Measurements from ENCODE around the gene CERK. TPM values are rescaled to one million over a fixed set of nuclear protein-coding genes. Genes with fewer than 3 reads are reported as not detected.

CERK gene
- total and polyA plus RNA-seq, 4 experiments from 2014 or later: 91.2 to 164 (median 136) TPM

DNA sequence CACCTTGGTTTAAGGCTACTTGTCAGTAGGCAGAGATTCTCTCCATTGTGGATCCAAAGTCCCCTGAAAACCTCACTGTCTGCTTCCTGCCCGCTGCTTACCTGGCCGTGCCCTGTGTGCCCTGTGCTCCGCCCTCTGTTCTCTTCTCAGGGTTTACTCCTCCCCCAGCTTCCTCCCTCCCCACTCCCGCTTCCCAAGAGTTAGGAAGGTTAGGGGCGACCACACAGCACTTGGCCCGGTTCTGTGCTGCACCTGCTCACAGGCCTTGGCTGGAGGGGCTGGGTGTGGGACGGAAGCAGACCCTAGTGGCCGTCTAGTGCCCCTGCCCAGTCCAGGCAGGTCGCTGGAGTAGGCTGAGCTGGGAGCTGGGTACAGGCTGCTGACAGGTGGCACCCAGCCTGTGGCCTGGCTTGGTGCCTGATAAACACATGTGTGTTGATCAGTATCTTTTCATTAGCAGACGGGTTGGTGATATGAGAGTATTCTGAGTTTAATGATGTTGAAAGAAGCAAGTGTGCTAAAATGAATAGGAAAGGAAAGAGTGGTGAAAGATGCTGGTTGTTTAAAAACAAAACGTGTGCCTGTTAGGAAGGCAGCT, 77.3 kb downstream of the CERK start:
- intact Hi-C loops (cut with micrococcal nuclease): no loop called here
- H3K9me3 ChIP-seq (ENCODE audit: control insufficient read depth in 1 of 2, low read length in 2 of 2): no peaks in the 10 kb centered on the region
- Mint-ChIP-seq H3K4me3 (peak overlapping the region; percentile 38 to 81 (median 64)), H3K4me1 (peaks cover 20 to 31% (median 22%) of the 10 kb centered on the region in 4 donors), H3K27ac (peak overlapping the region; percentile 71 to 91 (median 79)), H3K9me3 (peaks cover 0 to 2% (median 0%) of the 10 kb centered on the region in 8 donors), H3K27me3 (no peaks in the 10 kb centered on the region), H3K36me3 (peaks cover 0 to 7% of the 10 kb centered on the region in 2 donors)
- DNase-seq: peak; percentile 50 to 73 (median 52)
- H3K4me1 ChIP-seq (ENCODE audit: insufficient read depth, low read length): peaks cover 28% of the 10 kb centered on the region
- POLR2A ChIA-PET (ENCODE audit: partially characterized antibody): interaction anchor here (1.0 to 1.3 kb wide), 2 partner anchors 13 to 47 kb away, joined by 3 read pairs; no protein-coding TSS in a partner anchor
- no peaks in the 10 kb centered on the region for H3K27me3 ChIP-seq (ENCODE audit: insufficient read depth, low read length)
- H3K4me3 ChIP-seq (ENCODE audit: low read length in 2 of 2): peak overlapping the region in 1 of 2 donors; percentile 35
- H3K36me3 ChIP-seq (ENCODE audit: insufficient read depth, low read length): no peaks in the 10 kb centered on the region
- CTCF ChIA-PET (ENCODE audit: partially characterized antibody): no interaction called here
- peak overlapping the region; percentile 8 for H3K27ac ChIP-seq (ENCODE audit: low read depth, low read length)

DNA sequence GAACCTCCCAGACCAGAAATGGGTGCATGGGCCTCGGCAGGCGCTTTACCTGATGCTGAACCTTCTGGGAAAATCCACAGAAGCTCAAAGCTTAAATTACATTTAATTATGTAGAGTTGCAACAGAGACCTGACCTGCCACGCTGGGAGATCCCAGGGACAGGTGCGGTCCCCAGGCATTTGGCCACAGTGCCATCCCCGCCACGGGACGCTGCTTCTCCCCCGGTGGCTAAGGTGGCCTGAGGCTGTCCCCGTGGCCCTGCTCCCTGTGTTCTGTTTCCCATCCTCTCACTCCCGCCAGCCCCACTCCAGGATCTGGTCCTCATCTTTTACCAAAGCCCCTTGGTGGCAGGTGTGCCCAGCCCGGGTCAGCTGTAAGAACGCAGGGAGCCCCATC, 78.3 kb downstream of the CERK start:
- no peak overlapping the region for H3K4me3 ChIP-seq (ENCODE audit: low read length in 2 of 2)
- POLR2A ChIA-PET (ENCODE audit: partially characterized antibody): interaction anchor here (1.3 kb wide), 1 partner anchor 46 kb away, joined by 3 read pairs; no protein-coding TSS in a partner anchor
- H3K36me3 ChIP-seq (ENCODE audit: insufficient read depth, low read length): no peaks in the 10 kb centered on the region
- H3K4me1 Mint-ChIP-seq: peaks cover 20 to 31% (median 22%) of the 10 kb centered on the region in 4 donors
- H3K27me3 ChIP-seq (ENCODE audit: insufficient read depth, low read length): no peaks in the 10 kb centered on the region
- no peaks in the 10 kb centered on the region for H3K27me3 Mint-ChIP-seq
- DNase-seq: no peak
- peaks cover 0 to 6% of the 10 kb centered on the region in 2 donors for H3K36me3 Mint-ChIP-seq
- H3K4me1 ChIP-seq (ENCODE audit: insufficient read depth, low read length): peaks cover 28% of the 10 kb centered on the region
- H3K9me3 ChIP-seq (ENCODE audit: control insufficient read depth in 1 of 2, low read length in 2 of 2): no peaks in the 10 kb centered on the region
- H3K4me3 Mint-ChIP-seq: peak overlapping the region in 2 of 8 donors; percentile 47 to 67
- peak overlapping the region; percentile 8 for H3K27ac ChIP-seq (ENCODE audit: low read depth, low read length)
- CTCF ChIA-PET (ENCODE audit: partially characterized antibody): interaction anchor here (1.1 kb wide), 1 partner anchor 96 kb away, joined by 3 read pairs; no protein-coding TSS in a partner anchor
- peaks cover 0 to 2% (median 0%) of the 10 kb centered on the region in 8 donors for H3K9me3 Mint-ChIP-seq
- H3K27ac Mint-ChIP-seq: peak overlapping the region; percentile 71 to 91 (median 79)
- intact Hi-C loops (cut with micrococcal nuclease): no loop called here

DNA sequence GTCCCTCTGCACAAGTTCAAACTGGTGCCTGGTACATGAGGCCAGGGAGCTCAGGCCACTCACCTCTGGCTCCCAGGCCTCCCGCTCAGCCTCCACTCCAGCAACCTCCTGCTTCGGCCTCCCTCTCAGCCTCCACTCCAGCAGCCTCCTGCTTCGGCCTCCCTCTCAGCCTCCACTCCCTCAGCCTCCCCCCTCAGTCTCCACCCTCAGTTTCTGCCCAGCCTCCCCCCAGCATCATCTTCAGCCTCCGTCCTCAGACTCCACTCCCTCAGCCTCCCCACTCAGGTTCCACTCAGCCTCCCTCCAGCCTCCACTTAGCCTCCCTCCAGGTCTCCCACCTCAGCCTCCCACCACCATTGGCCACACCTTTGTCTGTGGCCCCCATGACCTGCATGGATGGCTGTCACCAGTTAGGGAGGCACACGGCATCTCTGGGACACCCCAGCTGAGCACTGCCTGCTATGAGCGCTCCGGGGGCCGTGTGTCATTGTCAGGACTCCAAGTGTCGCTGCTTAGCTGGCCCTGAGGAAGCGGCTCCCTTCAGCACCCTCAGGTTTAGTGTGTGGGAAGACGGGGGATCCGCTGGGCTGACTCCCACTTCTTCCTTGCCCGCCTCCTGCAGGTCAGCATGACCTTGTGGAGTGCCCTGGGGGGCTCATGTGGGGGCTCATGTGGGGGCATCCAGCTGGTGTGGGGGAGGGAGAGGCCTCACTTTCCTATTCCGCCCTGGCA, 78.8 kb downstream of the CERK start:
- H3K4me3 Mint-ChIP-seq: no peak overlapping the region
- Histone ChIP-seq H3K4me1 (ENCODE audit: insufficient read depth, low read length) (peaks cover 28% of the 10 kb centered on the region), H3K9me3 (ENCODE audit: control insufficient read depth in 1 of 2, low read length in 2 of 2) (no peaks in the 10 kb centered on the region), H3K27ac (ENCODE audit: low read depth, low read length) (no peak overlapping the region), H3K36me3 (ENCODE audit: insufficient read depth, low read length) (no peaks in the 10 kb centered on the region), H3K27me3 (ENCODE audit: insufficient read depth, low read length) (no peaks in the 10 kb centered on the region), H3K4me3 (ENCODE audit: low read length in 2 of 2) (no peak overlapping the region)
- DNase-seq: no peak
- H3K27me3 Mint-ChIP-seq: no peaks in the 10 kb centered on the region
- peaks cover 0 to 6% of the 10 kb centered on the region in 2 donors for H3K36me3 Mint-ChIP-seq
- peaks cover 0 to 2% (median 0%) of the 10 kb centered on the region in 8 donors for H3K9me3 Mint-ChIP-seq
- intact Hi-C loops (cut with micrococcal nuclease): no loop called here
- peaks cover 20 to 31% (median 22%) of the 10 kb centered on the region in 4 donors for H3K4me1 Mint-ChIP-seq
- ChIA-PET POLR2A (ENCODE audit: partially characterized antibody) (interaction anchor here (1.3 kb wide), 1 partner anchor 45 kb away, joined by 3 read pairs; no protein-coding TSS in a partner anchor), CTCF (ENCODE audit: partially characterized antibody) (interaction anchor here (1.1 kb wide), 1 partner anchor 96 kb away, joined by 3 read pairs; no protein-coding TSS in a partner anchor)
- H3K27ac Mint-ChIP-seq: peak overlapping the region in 1 of 7 donors; percentile 63

DNA sequence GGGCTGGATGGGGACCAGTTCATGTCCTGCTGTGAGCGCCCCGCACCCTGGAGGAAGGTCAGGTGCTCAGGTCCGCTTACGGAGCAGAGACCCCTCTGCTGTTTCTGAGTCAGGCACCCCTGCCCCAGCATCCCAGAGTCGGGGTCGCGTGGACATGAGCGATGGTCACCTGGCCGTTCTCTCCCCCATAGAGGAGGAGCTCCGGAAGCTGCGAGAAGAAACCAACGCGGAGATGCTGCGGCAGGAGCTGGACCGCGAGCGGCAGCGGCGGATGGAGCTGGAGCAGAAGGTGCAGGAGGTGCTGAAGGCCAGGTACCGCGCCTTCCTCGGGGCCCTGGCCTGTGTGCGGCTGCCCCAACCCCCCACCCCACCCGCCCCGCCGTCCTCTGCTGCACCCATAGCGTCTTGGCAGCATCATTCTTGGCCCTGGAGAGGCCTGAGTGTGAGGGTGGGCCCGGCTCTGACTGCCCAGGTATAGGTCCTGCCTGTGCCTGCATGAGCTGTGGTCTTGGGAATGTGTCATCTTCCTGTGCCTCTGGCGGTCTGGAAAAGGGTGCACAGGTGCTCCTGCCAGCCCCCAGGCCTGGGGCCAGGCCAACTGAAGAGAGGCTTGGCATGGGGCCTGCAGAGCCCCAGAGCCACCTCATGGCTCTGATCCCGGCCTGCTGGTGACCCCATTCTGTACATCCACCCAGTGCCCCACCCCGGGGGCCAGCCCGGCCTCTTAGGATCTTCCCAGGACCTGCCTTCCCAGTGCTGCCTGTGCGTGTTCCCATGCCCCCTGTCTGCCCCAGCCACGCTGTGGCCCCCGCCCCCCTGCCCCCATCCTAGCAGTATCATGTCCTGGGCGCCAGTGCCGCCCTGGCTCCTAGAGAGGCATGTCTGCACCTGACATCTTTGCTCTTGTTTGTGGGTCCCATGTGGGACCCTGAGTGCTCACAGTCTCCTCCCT, 79.8 kb downstream of the CERK start:
- no peak for DNase-seq
- Histone ChIP-seq H3K36me3 (ENCODE audit: insufficient read depth, low read length) (no peaks in the 10 kb centered on the region), H3K4me1 (ENCODE audit: insufficient read depth, low read length) (peaks cover 33% of the 10 kb centered on the region), H3K27me3 (ENCODE audit: insufficient read depth, low read length) (no peaks in the 10 kb centered on the region), H3K4me3 (ENCODE audit: low read length in 2 of 2) (no peak overlapping the region), H3K9me3 (ENCODE audit: control insufficient read depth in 1 of 2, low read length in 2 of 2) (no peaks in the 10 kb centered on the region), H3K27ac (ENCODE audit: low read depth, low read length) (no peak overlapping the region)
- intact Hi-C loops (cut with micrococcal nuclease): no loop called here
- Mint-ChIP-seq H3K27ac (peak overlapping the region in 2 of 7 donors; percentile 59 to 63), H3K27me3 (no peaks in the 10 kb centered on the region), H3K9me3 (peaks cover 0 to 2% (median 0%) of the 10 kb centered on the region in 8 donors), H3K36me3 (peaks cover 0 to 1% of the 10 kb centered on the region in 2 donors), H3K4me1 (peaks cover 20 to 35% (median 26%) of the 10 kb centered on the region in 4 donors), H3K4me3 (peak overlapping the region in 1 of 8 donors; percentile 34)
- ChIA-PET POLR2A (ENCODE audit: partially characterized antibody) (no interaction called here), CTCF (ENCODE audit: partially characterized antibody) (interaction anchor here (1.1 kb wide), 1 partner anchor 95 kb away, joined by 3 read pairs; no protein-coding TSS in a partner anchor)

DNA sequence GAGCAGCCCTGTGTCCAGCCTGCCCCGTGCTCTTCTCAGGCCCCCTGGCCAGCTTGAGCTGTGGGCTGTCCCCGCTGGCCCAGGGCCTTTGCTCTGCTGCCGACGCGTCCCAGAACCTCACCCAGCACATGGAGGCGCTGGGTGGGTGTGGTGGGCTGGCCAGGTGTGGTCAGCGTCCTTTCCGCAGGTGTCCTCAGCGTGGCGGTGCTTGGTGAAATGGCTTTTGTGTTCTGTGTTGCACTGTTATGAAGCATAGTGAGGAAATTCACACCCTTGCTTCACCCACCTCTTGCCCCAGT, 80.4 kb downstream of the CERK start:
- Histone ChIP-seq H3K4me3 (ENCODE audit: low read length in 2 of 2) (no peak overlapping the region), H3K27me3 (ENCODE audit: insufficient read depth, low read length) (no peaks in the 10 kb centered on the region), H3K9me3 (ENCODE audit: control insufficient read depth in 1 of 2, low read length in 2 of 2) (no peaks in the 10 kb centered on the region), H3K27ac (ENCODE audit: low read depth, low read length) (no peak overlapping the region), H3K4me1 (ENCODE audit: insufficient read depth, low read length) (peaks cover 38% of the 10 kb centered on the region), H3K36me3 (ENCODE audit: insufficient read depth, low read length) (no peaks in the 10 kb centered on the region)
- Mint-ChIP-seq H3K4me3 (no peak overlapping the region), H3K27ac (peak overlapping the region in 1 of 7 donors; percentile 59), H3K36me3 (peaks cover 0 to 1% of the 10 kb centered on the region in 2 donors), H3K4me1 (peaks cover 22 to 42% (median 31%) of the 10 kb centered on the region in 4 donors), H3K9me3 (peaks cover 0 to under 1% (median 0%) of the 10 kb centered on the region in 8 donors), H3K27me3 (no peaks in the 10 kb centered on the region)
- DNase-seq: no peak
- ChIA-PET POLR2A (ENCODE audit: partially characterized antibody) (no interaction called here), CTCF (ENCODE audit: partially characterized antibody) (no interaction called here)
- intact Hi-C loops (cut with micrococcal nuclease): no loop called here

DNA sequence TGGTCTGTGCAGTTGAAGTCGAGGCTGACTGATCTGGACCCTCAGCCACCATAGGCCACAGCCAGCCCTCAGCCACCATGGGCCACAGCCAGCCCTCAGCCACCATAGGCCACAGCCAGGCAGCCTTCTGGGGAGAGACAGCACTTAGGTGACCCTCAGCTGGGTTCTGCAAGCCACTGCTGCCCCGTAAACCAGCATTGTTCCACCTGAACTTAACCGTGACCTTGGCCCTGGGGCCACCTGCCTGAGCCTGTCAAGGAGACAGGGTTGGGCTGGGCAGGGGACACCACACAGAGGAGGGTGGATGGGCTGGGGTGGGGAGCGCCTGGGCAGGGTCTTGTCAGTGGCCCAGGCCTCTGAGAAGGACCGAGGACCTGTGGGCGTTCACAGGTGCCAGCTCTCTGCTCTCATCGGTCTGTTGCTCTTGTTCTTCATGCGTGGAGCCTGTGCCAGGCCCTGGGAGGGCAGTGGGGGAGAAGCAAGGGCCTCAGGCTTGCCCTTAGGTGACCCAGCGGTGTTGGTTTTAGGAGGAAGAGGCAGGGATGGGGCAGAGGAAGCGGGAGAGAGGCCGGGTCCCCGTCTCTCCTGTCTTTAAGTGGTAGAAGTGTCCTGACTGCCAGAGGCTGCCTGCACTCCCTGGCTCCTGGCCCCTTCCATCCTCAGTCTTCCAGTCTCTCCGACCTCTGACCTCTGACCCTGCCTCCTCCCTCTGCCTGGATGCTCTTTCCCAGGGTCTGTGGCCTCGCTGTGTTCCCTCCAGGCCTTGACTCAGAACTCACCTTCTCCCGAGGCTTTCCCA, 81.0 kb downstream of the CERK start:
- Histone ChIP-seq H3K4me1 (ENCODE audit: insufficient read depth, low read length) (peaks cover 38% of the 10 kb centered on the region), H3K4me3 (ENCODE audit: low read length in 2 of 2) (no peak overlapping the region), H3K9me3 (ENCODE audit: control insufficient read depth in 1 of 2, low read length in 2 of 2) (no peaks in the 10 kb centered on the region), H3K27me3 (ENCODE audit: insufficient read depth, low read length) (no peaks in the 10 kb centered on the region), H3K27ac (ENCODE audit: low read depth, low read length) (no peak overlapping the region), H3K36me3 (ENCODE audit: insufficient read depth, low read length) (no peaks in the 10 kb centered on the region)
- Mint-ChIP-seq H3K9me3 (no peaks in the 10 kb centered on the region), H3K4me3 (no peak overlapping the region), H3K4me1 (peaks cover 23 to 44% (median 33%) of the 10 kb centered on the region in 4 donors), H3K27ac (no peak overlapping the region), H3K36me3 (peaks cover 0 to 1% of the 10 kb centered on the region in 2 donors), H3K27me3 (no peaks in the 10 kb centered on the region)
- DNase-seq: no peak
- ChIA-PET CTCF (ENCODE audit: partially characterized antibody) (no interaction called here), POLR2A (ENCODE audit: partially characterized antibody) (no interaction called here)
- intact Hi-C loops (cut with micrococcal nuclease): no loop called here

Measured in CD4-positive, alpha-beta memory T cell (primary cell).